Fibroblast of lung (primary cell): ENCODE results near the gene AMOTL1.

Experiments used
- CTCF ChIP-seq, 2 donors: IDR thresholded peaks in 1 of 2; conservative IDR thresholded peaks in 1 of 2; 1 replicate in 1 of 2; 2 replicates in 1 of 2; pipeline ENCODE4 v1.5.1; 2011 to 2012; ENCODE audit warnings: low read length in 2 of 2, control low read depth in 1 of 2, inconsistent platforms in 1 of 2, low read depth in 1 of 2, mild to moderate bottlenecking in 1 of 2
- EZH2 ChIP-seq: IDR thresholded peaks from 2 replicates; pipeline ENCODE4 v1.5.1; 2012; ENCODE audit warnings: low read length, control low read depth, mild to moderate bottlenecking; ENCODE audit errors: missing control alignments

GRCh38 chr11:94800414-94800813 lies 32.3 kb downstream of the AMOTL1 start:
- no peak for TF ChIP-seq CTCF (conservative IDR thresholded peaks at IDR 0.05 in 1 of 2, IDR thresholded peaks at IDR 0.05 in 1 of 2; ENCODE audit: low read depth in 1 of 2, low read length in 2 of 2)
- TF ChIP-seq EZH2: no peak
